Fibroblast of skin of left biceps (primary cell): ENCODE results near the gene EEPD1.
"Not testable (repeated sequence)": the region's sequence is repeated elsewhere in the genome, so short reads cannot be mapped to it uniquely, and the experiment has no call there.

Experiments
- DNase-seq, 2 experiments: peaks; one replicate each; pipeline ENCODE4 v3.0.0-alpha.2; 2013; ENCODE audit warnings: low read depth in 2 of 2

EEPD1 gene

DNA sequence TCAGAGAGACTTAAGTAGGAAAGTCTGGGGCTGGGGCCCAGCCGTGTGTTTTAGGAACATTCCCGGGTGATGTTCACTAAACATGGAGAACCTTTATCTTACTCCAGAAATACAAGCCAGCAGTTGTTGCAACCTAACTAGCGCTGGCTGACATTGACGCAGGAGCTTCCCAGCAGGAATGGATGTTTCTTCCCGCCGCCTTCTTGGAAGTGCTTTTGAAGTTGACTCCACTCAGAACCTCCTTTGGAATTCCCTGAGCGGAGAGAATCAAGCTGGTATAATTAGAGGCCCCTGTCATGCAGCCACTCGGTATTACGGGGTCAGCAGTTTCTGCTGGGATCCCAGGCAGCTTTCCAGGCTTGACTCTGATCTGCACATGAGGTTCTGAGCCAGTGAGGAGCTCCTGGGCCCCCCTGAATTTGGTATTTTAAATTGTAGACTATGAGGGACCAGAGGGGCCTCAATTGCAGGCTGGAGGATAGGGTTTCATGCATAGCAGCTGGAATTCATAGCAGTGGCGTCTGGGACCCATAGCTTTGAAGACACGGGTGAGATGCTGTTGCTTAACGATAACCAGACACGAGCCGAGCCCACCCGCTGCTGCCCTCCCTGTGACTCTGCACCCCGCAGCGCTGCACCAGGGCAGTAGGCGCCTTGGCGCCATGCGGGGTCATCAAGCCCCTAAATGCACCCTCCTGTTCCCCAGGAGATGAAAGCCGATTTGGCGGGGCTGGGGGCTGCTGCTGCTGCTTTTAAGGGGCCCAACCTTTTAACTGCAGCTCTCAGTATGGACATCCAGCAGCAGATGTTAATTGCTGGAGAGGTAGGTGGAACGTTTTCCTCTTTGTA, 61.8 kb downstream of the EEPD1 start:
- DNase-seq, result no peak

DNA sequence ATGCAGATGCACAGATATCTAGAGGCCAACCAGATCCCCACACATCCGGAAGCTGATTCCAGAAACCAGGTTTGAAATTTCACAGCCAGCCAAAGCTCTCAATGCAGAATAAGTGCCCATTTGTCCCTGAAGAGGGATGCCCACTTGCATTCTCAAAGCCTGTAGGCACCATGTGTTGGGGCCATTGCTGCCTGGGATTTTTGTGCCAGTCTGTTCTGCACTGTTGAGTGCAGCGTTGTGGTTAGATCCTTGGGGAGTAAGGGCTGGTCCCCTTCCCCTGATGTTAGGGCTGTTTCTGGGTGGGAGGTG, 62.4 kb downstream of the EEPD1 start:
- DNase-seq, result no peak

DNA sequence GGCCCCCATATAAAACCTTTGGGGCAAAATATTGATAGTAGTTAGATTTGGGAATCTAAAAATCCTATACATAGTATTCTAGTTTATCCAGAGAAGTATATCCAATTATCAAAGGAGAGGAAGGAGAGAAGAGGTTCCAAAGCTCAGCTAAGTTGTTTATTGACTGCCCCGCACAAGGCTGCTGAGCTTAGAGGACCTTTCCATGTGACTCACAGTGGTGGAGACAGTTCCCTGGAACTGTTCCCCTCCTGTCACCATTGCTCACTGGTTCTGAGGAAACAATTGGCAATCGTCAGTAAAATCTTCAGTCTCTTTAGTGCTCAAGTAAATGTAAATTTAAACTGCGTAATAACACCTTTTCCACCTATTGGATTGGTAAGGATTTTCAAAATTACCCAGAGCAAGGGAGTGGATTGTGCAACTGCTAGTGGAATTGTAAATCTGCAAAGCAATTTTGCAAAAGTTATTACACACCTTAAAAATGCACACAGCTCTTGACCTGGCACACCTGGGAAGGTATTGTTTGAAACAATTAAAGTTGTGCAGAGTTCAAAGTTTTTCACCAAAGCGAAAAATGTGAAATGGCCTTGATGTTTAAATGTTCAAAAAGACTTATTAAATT, 63.1 kb downstream of the EEPD1 start:
- DNase-seq, result no peak

DNA sequence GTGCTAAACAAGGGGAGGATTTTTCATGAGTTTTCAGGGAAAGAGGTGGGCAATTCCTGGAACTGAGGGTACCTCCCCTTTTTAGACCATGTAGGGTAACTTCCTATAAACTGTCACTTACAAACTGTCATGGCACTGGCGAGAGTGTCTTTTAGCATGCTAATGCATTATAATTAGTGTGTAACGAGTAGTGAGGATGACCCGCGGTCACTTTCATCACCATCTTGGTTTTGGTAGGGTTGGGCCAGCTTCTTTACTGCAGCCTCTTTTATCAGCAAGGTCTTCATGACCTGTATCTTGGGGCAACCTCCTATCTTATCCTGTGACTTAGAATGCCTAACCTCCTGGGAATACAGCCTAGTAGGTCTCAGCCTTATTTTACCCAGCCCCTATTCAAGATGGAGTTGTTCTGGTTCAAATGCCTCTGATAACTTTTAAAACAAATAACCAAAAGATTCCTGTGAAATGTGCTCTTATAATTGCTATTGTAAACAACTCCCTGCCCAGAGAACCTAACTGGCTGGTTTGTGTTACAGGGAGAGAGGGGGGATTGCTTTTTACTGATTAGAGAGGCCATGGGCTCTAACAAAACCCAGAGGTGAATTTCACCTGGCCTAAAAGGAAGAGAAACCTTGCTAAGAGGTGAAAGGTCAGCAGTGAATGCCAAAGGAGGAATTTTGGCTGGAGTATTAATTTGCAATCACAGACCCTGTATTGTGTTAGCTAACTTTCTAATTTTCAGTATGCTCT, 64.3 kb downstream of the EEPD1 start:
- no peak for DNase-seq

DNA sequence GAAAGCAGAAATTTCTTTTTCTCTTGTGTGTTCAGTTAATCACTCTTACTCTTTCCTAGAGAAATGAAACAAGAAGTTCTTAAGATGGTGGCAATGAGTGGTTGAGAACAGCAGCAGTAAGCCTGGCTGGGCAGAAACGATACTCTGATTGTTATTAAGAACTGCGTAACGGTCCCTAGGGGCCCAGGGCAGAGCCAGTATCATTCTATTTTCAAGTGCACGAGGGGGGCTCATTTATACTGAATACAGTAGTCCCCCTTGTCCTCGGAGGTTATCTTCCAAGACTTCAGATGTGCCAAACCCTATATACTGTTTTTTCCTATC, 64.9 kb downstream of the EEPD1 start:
- no peak for DNase-seq

DNA sequence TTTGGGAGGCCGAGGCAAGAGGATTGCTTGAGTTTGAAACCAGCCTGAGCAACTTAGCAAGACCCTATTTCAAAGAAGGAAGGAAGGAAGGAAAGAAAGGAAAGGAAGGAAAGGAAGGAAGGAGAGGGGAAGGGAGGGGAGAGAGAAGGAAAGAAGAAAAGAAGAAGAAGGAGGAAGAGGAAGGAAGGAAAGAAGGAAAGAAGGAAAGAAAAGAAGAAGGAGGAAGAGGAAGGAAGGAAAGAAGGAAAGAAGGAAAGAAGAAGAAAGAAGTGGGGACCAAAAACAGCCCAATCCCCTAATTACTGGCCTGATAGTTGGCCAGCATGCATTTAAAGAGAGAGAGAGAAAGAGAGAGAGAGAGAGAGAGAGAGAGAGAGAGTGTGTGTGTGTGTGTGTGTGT, 66.4 kb downstream of the EEPD1 start:
- no peak for DNase-seq

DNA sequence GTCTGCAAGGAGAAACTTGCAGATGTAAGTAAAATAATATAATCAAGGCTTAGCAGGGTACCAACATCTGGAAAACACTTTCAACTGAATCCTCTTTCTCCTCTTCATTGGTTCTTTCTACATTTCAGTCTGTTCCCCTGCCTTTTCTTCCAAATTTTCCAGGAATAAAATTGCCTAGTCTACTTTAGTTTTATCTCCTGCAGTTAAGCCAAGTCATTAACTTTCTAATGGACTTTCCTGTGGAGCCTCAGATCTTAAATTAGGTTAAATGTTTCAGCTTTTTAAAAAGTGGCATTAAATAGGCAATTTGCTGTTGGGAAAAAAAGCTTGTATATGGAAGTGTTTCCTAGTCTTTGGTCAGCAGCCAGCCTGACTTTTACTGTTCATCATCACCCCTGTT, 70.8 kb downstream of the EEPD1 start:
- DNase-seq, result no peak

DNA sequence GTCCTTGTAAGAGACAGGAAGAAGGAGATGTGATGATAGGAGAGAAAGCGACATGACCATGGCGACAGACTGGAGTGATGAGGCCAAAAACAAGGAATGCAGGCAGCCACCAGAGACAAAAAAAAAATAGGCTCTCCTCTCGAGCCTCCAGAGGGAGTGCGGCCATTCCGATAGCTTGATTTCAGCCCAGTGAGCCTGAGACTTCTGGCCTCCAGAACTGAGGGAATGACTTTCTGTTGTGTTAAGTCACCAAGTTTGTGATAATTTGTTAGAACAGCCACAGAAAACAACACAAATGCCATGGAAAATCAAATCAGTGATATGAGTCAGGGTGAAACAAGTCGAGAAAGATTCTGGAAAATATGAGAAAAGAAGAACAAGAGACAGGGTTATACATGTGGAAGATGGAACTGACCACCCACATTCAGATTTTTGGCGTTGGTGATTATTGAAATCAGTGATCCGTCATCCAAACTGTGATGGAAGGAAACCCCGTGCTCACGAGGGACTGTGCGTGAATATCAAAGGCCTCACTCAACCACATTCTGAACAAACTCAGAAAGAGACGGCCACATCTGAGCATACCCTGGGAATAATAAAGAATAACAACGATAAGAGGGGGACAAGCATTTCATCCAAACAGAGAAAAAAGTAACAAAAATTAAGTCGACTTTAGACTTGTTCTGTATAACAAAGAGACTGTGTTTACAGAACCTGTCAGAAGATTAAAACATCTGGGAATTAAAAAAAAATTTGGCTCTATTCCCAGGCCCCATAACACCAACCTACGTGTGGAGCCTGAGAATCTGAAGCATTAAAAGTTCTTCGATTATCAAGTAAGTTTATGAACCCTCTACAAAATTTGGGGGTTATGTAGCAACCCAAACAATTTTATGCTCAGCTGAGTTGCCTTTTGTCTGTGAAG, 72.1 kb downstream of the EEPD1 start:
- DNase-seq, result no peak

DNA sequence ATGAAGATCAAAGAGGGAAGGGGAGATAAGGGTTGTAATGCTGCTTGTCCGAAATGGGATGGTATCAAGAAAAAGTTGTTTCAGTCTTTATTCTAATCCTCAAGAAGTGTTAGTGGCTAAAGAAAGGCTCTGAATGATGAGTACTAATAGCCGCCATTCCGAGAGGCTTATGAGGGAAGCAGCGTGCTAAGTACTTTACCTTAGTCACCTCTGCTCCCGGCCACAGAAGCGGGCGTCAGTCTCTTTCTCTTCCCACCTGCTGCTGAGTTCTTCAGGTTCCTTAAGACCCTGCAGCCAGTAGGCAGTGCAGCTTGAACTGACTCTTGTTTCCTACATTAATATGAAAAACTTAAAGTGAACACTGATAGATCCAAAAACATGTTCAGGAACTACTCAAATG, 73.1 kb downstream of the EEPD1 start:
- no peak for DNase-seq

DNA sequence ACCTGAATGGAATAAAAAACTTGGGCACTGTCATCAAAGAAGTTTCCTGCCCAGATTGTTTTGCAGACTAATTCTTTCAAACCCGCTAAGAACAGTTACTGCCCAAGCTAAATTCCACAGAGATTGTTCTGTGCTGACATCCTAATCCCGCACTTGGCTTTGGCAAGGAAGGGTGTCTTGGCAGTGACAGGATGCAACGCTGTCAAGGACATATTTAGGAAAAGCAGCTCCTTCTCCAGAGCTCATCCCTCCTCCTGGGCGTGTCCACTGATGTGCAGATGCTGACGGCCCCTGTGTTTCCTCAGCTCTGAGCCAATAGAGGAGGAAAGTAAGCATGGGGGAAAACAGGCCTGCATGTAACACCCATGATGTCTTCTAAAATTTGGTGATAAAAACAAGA, 74.2 kb downstream of the EEPD1 start:
- peak; percentile 67 to 70 for DNase-seq

DNA sequence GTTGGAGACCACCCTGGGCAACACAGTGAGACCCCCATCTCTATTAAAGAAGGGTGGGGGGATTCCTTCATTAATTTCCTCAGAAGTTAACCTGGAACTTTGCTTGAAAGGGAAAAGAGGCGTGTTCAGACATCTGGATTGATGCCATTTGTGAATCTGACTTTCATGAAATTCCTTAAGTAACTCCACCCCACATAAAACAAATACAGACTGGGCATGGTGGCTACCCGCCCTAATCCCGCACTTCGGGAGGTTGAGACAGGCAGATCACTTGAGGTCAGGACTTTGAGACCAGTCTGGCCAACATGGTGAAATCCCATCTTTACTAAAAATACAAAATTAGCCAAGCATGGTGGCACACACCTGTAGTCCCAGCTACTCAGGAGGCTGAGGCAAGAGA, 75.0 kb downstream of the EEPD1 start:
- DNase-seq, result no peak

DNA sequence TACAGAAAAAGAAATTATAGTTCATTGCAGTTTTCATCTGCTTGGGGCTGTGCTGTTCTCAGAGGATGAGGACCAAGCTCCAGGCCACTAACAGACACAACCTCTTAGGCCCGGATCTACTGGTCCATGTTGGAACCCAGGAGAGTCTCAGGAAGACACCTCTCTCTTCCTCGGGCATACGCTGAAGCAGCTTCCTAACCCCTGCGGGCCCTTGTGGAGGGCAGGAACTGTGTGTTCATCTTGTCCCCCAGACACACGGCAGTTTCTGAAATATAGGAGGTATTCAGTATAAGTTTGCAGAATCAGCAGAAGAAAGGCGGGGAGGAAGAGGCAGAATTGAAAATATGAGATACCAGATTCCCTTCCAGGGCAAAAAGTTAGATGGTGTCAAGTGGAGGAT, 78.4 kb downstream of the EEPD1 start:
- DNase-seq, result no peak

DNA sequence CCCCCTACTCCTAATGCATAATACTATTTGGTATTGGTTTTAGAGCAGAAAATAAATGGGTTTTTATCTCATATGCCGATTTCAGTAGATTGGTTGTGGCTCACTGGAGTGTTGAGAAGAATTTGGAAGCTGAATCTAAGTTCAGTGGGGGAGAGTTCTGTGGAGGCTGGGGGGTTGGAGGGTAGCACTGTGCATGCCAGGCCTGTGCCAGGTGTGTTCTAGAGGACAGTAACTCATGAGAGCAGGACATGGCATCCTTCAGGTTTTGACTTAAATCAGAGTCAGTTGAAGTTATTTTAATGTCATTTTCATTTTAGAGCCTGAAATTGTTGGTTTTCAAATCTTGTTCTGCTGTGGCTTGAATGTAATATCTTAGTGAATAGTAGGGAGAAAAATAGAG, 79.5 kb downstream of the EEPD1 start:
- DNase-seq, result no peak

DNA sequence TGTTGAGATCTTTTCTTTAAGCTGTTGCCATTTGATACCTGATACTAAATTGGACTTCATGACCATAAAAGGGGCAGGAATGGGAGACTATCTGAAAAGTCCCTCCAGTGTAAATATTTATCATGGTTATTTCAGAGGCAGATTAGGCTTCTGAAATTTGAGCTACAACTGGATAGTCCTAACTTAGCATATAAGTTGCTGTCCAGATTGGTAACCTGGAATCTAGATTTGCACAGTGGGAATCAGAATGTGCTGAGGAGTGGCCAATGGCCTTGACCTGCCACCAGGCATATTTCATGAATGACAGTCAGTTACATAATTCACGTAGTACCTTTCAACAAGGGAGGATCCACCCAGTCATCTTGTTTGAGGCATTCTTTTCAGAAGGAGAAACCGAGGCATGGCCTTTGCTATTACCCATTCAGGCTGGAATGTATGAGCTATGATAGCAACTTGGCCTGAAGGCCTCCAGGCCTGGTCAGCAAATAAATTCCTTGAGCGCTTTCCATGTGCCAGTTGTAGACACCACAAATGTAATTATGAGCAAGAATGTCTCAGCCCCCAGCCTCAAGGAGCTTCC, 80.0 kb downstream of the EEPD1 start:
- DNase-seq, result no peak

DNA sequence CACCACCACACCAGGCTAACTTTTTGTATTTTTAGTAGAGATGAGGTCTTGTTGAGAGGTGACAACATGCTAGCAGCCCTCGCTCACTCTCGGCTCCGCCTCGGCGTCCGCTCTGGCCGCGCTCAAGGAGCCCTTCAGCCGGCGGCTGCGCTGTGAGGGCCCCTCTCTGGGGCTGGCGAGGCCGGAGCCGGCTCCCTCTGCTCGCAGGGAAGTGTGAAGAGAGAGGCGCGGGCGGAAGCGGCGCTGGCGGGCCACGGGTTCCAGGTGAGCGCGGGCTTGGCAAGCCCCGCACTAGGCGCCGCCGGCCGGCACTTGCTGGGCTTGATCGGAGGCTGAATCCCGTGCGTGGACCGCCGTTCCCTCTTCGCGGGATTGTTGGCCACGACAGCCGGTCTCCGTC, 83.0 kb downstream of the EEPD1 start:
- DNase-seq, result no peak

DNA sequence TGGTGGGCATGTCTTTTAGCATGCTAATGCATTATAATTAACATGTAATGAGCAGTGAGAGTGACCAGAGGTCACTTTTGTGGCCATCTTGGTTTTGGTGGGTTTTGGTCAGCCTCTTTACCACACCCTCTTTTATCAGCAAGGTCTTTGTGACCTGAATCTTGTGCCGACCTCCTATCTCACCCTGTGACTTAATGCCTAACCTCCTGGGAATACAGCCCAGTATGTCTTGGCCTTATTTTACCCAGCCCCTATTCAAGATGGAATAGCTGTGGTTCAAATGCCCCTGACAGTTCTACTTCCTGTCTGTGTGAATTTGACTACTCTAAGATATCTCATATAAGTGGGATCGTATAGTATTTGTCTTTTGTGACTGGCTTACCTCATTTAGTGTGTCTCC, 85.1 kb downstream of the EEPD1 start:
- DNase-seq, result no peak

DNA sequence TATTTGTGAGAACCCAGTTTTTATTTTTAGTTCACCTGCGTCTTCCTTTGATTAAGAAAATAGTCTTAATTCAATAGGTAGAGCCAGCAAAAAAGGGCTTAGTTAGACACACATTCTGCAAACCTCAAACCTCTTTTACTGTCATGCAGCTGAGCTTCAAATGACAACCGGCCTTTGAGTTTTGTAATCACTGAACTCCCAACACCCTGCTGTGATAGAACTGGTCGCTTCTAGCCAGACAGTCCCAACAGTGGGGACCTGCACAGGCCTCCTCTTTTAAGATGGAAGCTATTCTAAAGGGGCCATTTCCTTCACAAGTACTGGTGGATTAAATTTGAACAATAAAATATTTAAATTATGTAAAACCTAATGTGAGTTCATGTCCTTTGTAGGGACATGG, 90.3 kb downstream of the EEPD1 start:
- not testable (repeated sequence) for DNase-seq

DNA sequence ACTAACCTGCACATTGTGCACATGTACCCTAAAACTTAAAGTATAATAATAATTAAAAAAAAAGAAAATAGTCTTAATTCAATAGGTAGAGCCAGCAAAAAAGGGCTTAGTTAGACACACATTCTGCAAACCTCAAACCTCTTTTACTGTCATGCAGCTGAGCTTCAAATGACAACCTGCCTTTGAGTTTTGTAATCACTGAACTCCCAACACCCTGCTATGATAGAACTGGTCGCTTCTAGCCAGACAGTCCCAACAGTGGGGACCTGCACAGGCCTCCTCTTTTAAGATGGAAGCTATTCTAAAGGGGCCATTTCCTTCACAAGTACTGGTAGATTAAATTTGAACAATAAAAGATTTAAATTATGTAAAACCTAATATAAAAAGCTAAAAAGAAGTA, 90.9 kb downstream of the EEPD1 start:
- DNase-seq, result not testable (repeated sequence)

DNA sequence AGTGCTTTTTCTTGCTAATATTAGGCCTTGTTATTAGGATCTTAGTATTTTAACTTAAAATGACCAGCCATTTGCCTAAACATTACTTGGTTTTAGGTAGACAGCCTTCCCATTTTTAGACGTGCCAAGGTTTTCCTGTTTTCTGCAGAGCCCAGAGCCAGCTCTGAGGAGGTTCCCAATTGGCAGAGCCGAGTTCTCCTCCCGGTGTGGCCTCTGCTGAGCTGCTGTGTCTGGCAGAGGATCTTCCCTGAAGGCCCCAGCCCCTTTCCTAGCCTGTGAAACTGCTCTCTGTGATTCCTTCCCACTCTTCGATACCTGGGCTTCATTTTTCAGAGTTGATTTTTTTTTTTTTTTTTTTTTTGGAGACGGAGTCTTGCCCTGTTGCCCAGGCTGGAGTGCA, 91.4 kb downstream of the EEPD1 start:
- no peak for DNase-seq

DNA sequence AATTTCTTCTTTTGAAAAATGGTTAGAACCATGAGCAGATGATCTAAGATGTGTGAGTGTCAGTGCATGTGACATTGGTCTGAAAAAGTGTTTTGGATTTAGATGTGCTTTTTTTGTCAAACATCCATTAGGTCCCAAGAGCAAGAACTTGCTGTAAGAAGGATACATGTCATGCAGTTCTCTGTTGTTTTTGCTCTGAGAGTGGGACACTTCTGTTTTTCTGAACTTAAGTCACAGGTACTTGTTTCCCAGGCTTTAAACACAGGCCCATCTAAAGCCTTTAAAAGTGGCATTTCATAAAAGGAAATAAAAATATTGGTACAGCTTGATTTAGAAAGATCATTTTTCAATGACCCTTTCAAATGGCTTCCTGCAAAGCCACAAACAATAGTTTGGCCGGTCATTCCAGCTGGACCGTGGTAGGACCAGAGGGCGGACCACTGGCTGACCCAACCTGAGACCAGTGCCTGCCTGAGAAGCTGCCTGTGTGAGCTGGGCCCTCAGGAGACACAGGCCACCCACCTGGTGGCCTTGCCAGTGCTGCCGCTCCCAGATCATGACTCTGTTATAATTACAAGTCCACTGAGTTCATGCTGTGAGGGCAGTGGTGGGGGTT, 92.7 kb downstream of the EEPD1 start:
- DNase-seq, result no peak

DNA sequence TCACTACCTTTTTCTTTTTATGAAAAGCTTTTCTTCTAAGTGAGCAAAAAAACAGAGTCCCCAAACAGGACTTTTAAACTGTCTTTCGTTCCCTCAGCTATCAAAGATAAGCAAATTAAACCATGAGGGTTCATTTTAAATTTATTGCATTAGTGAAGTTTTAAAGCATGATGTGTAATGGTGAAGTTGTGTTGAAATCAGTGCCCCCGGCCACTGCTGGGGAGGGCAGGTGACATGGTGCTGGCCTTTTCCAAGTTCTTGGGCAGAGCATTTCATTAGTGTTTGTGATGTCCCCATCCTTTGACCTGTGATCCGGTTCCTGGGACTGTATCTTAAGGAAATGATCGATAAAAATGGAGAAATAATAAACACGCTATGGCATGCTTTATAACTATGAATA, 96.0 kb downstream of the EEPD1 start:
- no peak for DNase-seq
